Activated CD8-positive, alpha-beta memory T cell treated with anti-CD3 and anti-CD28 coated beads, Interleukin-2, amount 50 U/mL, for 48 hours (primary cell): ENCODE data around the gene ULK4.
"Not testable (repeated sequence)": the region's sequence is repeated elsewhere in the genome, so short reads cannot be mapped to it uniquely, and the experiment has no call there.

Experiments
- DNase-seq: peaks from one replicate; pipeline ENCODE4 v3.0.0-alpha.2; 2020

Gene ULK4

GRCh38 chr3:41956574-41956973 lies 5.3 kb downstream of the ULK4 start:
- no peak for DNase-seq

GRCh38 chr3:41955192-41955591 lies 6.7 kb downstream of the ULK4 start:
- DNase-seq, result no peak

GRCh38 chr3:41943311-41943843 lies 18.5 kb downstream of the ULK4 start:
- DNase-seq, result no peak

GRCh38 chr3:41940393-41940792 lies 21.5 kb downstream of the ULK4 start:
- no peak for DNase-seq

GRCh38 chr3:41936384-41936783 lies 25.5 kb downstream of the ULK4 start:
- DNase-seq, result no peak

- DNase-seq, result no peak
Observed at GRCh38 chr3:41933154-41933676, 28.7 kb downstream of the ULK4 start.

- DNase-seq, result no peak
Observed at GRCh38 chr3:41932464-41932863, 29.4 kb downstream of the ULK4 start.

- no peak for DNase-seq
Observed at GRCh38 chr3:41920406-41920965, 41.4 kb downstream of the ULK4 start.

- no peak for DNase-seq
Observed at GRCh38 chr3:41915353-41915752, 46.5 kb downstream of the ULK4 start.

GRCh38 chr3:41912280-41912679 lies 49.6 kb downstream of the ULK4 start:
- no peak for DNase-seq

- DNase-seq, result no peak
Observed at GRCh38 chr3:41907330-41908073, 54.4 kb downstream of the ULK4 start.

GRCh38 chr3:41900265-41900664 lies 61.6 kb downstream of the ULK4 start:
- no peak for DNase-seq

GRCh38 chr3:41898631-41899030 lies 63.3 kb downstream of the ULK4 start:
- no peak for DNase-seq

- DNase-seq, result no peak
Observed at GRCh38 chr3:41893977-41894376, 67.9 kb downstream of the ULK4 start.

- no peak for DNase-seq
Observed at GRCh38 chr3:41888368-41889076, 73.4 kb downstream of the ULK4 start.

GRCh38 chr3:41882956-41883355 lies 78.9 kb downstream of the ULK4 start:
- DNase-seq, result no peak

- no peak for DNase-seq
Observed at GRCh38 chr3:41881233-41881821, 80.6 kb downstream of the ULK4 start.

- no peak for DNase-seq
Observed at GRCh38 chr3:41880387-41880786, 81.5 kb downstream of the ULK4 start.

GRCh38 chr3:41877741-41878140 lies 84.2 kb downstream of the ULK4 start:
- not testable (repeated sequence) for DNase-seq

GRCh38 chr3:41874022-41874421 lies 87.9 kb downstream of the ULK4 start:
- DNase-seq, result no peak

GRCh38 chr3:41872157-41872556 lies 89.7 kb downstream of the ULK4 start:
- DNase-seq, result no peak

GRCh38 chr3:41867533-41867932 lies 94.4 kb downstream of the ULK4 start:
- DNase-seq, result no peak

GRCh38 chr3:41866298-41866697 lies 95.6 kb downstream of the ULK4 start:
- no peak for DNase-seq
